T-helper 17 cell (primary cell): ENCODE data around the gene BZW2. TPM values are rescaled to one million over a fixed set of nuclear protein-coding genes. Genes with fewer than 3 reads are reported as not detected.

Experiments
- total RNA-seq, 4 donors: library from RNA in 2 of 4; stranded (reverse) in 2 of 4; gene quantifications; one replicate each; pipeline ENCODE4 v1.2.3 and lab custom pipeline; 2022 to 2026

BZW2 gene
- total RNA-seq, 2 donors from 2014 or later, result 24.0 to 29.4 TPM

Other genes with a start within 250 kb of the BZW2 start
- under 1 TPM; 0.81 to 0.99 TPM for gene CRPPA, start 224.6 kb upstream of the BZW2 start, total RNA-seq
- not detected for gene SOSTDC1, start 180.4 kb upstream of the BZW2 start, total RNA-seq
- not detected for gene LRRC72, start 119.4 kb upstream of the BZW2 start, total RNA-seq
- gene ANKMY2, start 427 bp upstream of the BZW2 start, total RNA-seq, result 1 to 10 TPM; 6.8 to 6.9 TPM
- gene TSPAN13, start 107.6 kb downstream of the BZW2 start, total RNA-seq, result 1 to 10 TPM in 1 of 2 donors, under 1 TPM in 1; 0.42 to 1.4 TPM
- gene AGR2, start 158.8 kb downstream of the BZW2 start, total RNA-seq, result not detected
- not detected for gene AGR3, start 235.8 kb downstream of the BZW2 start, total RNA-seq